Measurements from ENCODE around the gene MTIF2. TPM values are rescaled to one million over a fixed set of nuclear protein-coding genes. Genes with fewer than 3 reads are reported as not detected.
"Not testable (repeated sequence)": the region's sequence is repeated elsewhere in the genome, so short reads cannot be mapped to it uniquely, and the experiment has no call there.

The MTIF2 gene
- total RNA-seq, 1 donor from 2014 or later, result 22.9 TPM

GRCh38 chr2:55302241-55302640 is 33.2 kb upstream of the MTIF2 start:
- no peak for DNase-seq (ENCODE audit: low spot score)
- Mint-ChIP-seq H3K4me1 (ENCODE audit: unreplicated experiment) (no peaks in the 10 kb centered on the region), H3K36me3 (ENCODE audit: low read depth, unreplicated experiment) (peaks cover 11% of the 10 kb centered on the region), H3K9me3 (ENCODE audit: unreplicated experiment) (no peaks in the 10 kb centered on the region), H3K4me3 (ENCODE audit: unreplicated experiment) (no peak overlapping the region), H3K27ac (ENCODE audit: unreplicated experiment) (no peak overlapping the region), H3K27me3 (ENCODE audit: unreplicated experiment) (no peaks in the 10 kb centered on the region)
- no peak for TF ChIP-seq CTCF (IDR thresholded peaks at IDR 0.05; ENCODE audit: unreplicated experiment)

- Mint-ChIP-seq H3K4me3 (ENCODE audit: unreplicated experiment) (no peak overlapping the region), H3K4me1 (ENCODE audit: unreplicated experiment) (no peaks in the 10 kb centered on the region), H3K27ac (ENCODE audit: unreplicated experiment) (no peak overlapping the region), H3K27me3 (ENCODE audit: unreplicated experiment) (no peaks in the 10 kb centered on the region), H3K9me3 (ENCODE audit: unreplicated experiment) (no peaks in the 10 kb centered on the region), H3K36me3 (ENCODE audit: low read depth, unreplicated experiment) (peaks cover 11% of the 10 kb centered on the region)
- no peak for DNase-seq (ENCODE audit: low spot score)
- no peak for TF ChIP-seq CTCF (IDR thresholded peaks at IDR 0.05; ENCODE audit: unreplicated experiment)
Measured at GRCh38 chr2:55301277-55301676, 32.2 kb upstream of the MTIF2 start.

- TF ChIP-seq CTCF (IDR thresholded peaks at IDR 0.05; ENCODE audit: unreplicated experiment), result no peak
- Mint-ChIP-seq H3K4me1 (ENCODE audit: unreplicated experiment) (no peaks in the 10 kb centered on the region), H3K27me3 (ENCODE audit: unreplicated experiment) (no peaks in the 10 kb centered on the region), H3K4me3 (ENCODE audit: unreplicated experiment) (no peak overlapping the region), H3K36me3 (ENCODE audit: low read depth, unreplicated experiment) (peaks cover 11% of the 10 kb centered on the region), H3K27ac (ENCODE audit: unreplicated experiment) (no peak overlapping the region), H3K9me3 (ENCODE audit: unreplicated experiment) (no peaks in the 10 kb centered on the region)
- no peak for DNase-seq (ENCODE audit: low spot score)
Measured at GRCh38 chr2:55296393-55296792, 27.4 kb upstream of the MTIF2 start.

GRCh38 chr2:55283083-55283482 is 14.1 kb upstream of the MTIF2 start:
- peak overlapping the region; percentile 57 for H3K4me3 Mint-ChIP-seq (ENCODE audit: unreplicated experiment)
- H3K4me1 Mint-ChIP-seq (ENCODE audit: unreplicated experiment), result peaks cover 26% of the 10 kb centered on the region
- TF ChIP-seq CTCF (IDR thresholded peaks at IDR 0.05; ENCODE audit: unreplicated experiment), result no peak
- peaks cover 4% of the 10 kb centered on the region for H3K36me3 Mint-ChIP-seq (ENCODE audit: low read depth, unreplicated experiment)
- H3K27me3 Mint-ChIP-seq (ENCODE audit: unreplicated experiment), result peaks cover 7% of the 10 kb centered on the region
- no peaks in the 10 kb centered on the region for H3K9me3 Mint-ChIP-seq (ENCODE audit: unreplicated experiment)
- no peak for DNase-seq (ENCODE audit: low spot score)
- peak overlapping the region; percentile 20 for H3K27ac Mint-ChIP-seq (ENCODE audit: unreplicated experiment)

- peak; percentile 89 for DNase-seq (ENCODE audit: low spot score)
- H3K4me3 Mint-ChIP-seq (ENCODE audit: unreplicated experiment), result peak overlapping the region; percentile 92
- H3K9me3 Mint-ChIP-seq (ENCODE audit: unreplicated experiment), result no peaks in the 10 kb centered on the region
- peak overlapping the region; percentile 94 for H3K27ac Mint-ChIP-seq (ENCODE audit: unreplicated experiment)
- TF ChIP-seq CTCF (IDR thresholded peaks at IDR 0.05; ENCODE audit: unreplicated experiment), result no peak
- peaks cover 26% of the 10 kb centered on the region for H3K4me1 Mint-ChIP-seq (ENCODE audit: unreplicated experiment)
- peaks cover 7% of the 10 kb centered on the region for H3K27me3 Mint-ChIP-seq (ENCODE audit: unreplicated experiment)
- peaks cover 4% of the 10 kb centered on the region for H3K36me3 Mint-ChIP-seq (ENCODE audit: low read depth, unreplicated experiment)
Measured at GRCh38 chr2:55282110-55282917, 13.3 kb upstream of the MTIF2 start.

- H3K4me3 Mint-ChIP-seq (ENCODE audit: unreplicated experiment), result peak overlapping the region; percentile 42
- H3K27ac Mint-ChIP-seq (ENCODE audit: unreplicated experiment), result peak overlapping the region; percentile 11
- not testable (repeated sequence) for DNase-seq (ENCODE audit: low spot score); H3K27me3 Mint-ChIP-seq (ENCODE audit: unreplicated experiment); H3K9me3 Mint-ChIP-seq (ENCODE audit: unreplicated experiment); H3K36me3 Mint-ChIP-seq (ENCODE audit: low read depth, unreplicated experiment)
- peaks cover 26% of the 10 kb centered on the region for H3K4me1 Mint-ChIP-seq (ENCODE audit: unreplicated experiment)
Measured at GRCh38 chr2:55280851-55281546, 12.0 kb upstream of the MTIF2 start.

- peaks cover 26% of the 10 kb centered on the region for H3K4me1 Mint-ChIP-seq (ENCODE audit: unreplicated experiment)
Measured at GRCh38 chr2:55279859-55280424, 10.9 kb upstream of the MTIF2 start.

More at GRCh38 chr2:55279859-55280424, 10.9 kb upstream of the MTIF2 start:
- not testable (repeated sequence) for H3K9me3 Mint-ChIP-seq (ENCODE audit: unreplicated experiment); DNase-seq (ENCODE audit: low spot score); H3K4me3 Mint-ChIP-seq (ENCODE audit: unreplicated experiment); H3K36me3 Mint-ChIP-seq (ENCODE audit: low read depth, unreplicated experiment); H3K27me3 Mint-ChIP-seq (ENCODE audit: unreplicated experiment)
- H3K27ac Mint-ChIP-seq (ENCODE audit: unreplicated experiment), result peak overlapping the region; percentile 64
